Measurements from ENCODE around the gene STK35.
A peak's percentile ranks its signal among the peaks of the same experiment; 100 is the strongest.

STK35 gene

GRCh38 chr20:2108498-2108897, 6.9 kb downstream of the STK35 start:
- DNase-seq = peak; percentile 20

- peak; percentile 85 for DNase-seq
These were observed 7.4 kb downstream of the STK35 start for GRCh38 chr20:2108987-2109386.

- peak; percentile 44 for DNase-seq
These were observed 8.0 kb downstream of the STK35 start for GRCh38 chr20:2109425-2110210.

GRCh38 chr20:2112910-2113309, 11.3 kb downstream of the STK35 start:
- peak; percentile 3 for DNase-seq

GRCh38 chr20:2114127-2114959, 12.7 kb downstream of the STK35 start:
- peak; percentile 22 for DNase-seq

- peak; percentile 19 for DNase-seq
These were observed 13.5 kb downstream of the STK35 start for GRCh38 chr20:2114990-2115681.

- peak; percentile 23 for DNase-seq
These were observed 14.7 kb downstream of the STK35 start for GRCh38 chr20:2116170-2116940.

GRCh38 chr20:2118783-2119182, 17.2 kb downstream of the STK35 start:
- no peak for DNase-seq

GRCh38 chr20:2122936-2123335, 21.3 kb downstream of the STK35 start:
- DNase-seq = no peak

GRCh38 chr20:2123720-2124119, 22.1 kb downstream of the STK35 start:
- DNase-seq = no peak

GRCh38 chr20:2124564-2125213, 23.1 kb downstream of the STK35 start:
- no peak for DNase-seq

GRCh38 chr20:2125474-2126112, 24.0 kb downstream of the STK35 start:
- no peak for DNase-seq

- DNase-seq = no peak
These were observed 25.6 kb downstream of the STK35 start for GRCh38 chr20:2127238-2127637.

- no peak for DNase-seq
These were observed 26.9 kb downstream of the STK35 start for GRCh38 chr20:2128542-2128941.

GRCh38 chr20:2130062-2130591, 28.5 kb downstream of the STK35 start:
- DNase-seq = no peak

- DNase-seq = no peak
These were observed 29.1 kb downstream of the STK35 start for GRCh38 chr20:2130683-2131082.

- DNase-seq = no peak
These were observed 29.7 kb downstream of the STK35 start for GRCh38 chr20:2131366-2131765.

GRCh38 chr20:2132461-2132901, 30.9 kb downstream of the STK35 start:
- DNase-seq = peak; percentile 87

GRCh38 chr20:2133318-2134183, 31.9 kb downstream of the STK35 start:
- DNase-seq = peak; percentile 93

GRCh38 chr20:2135013-2135412, 33.4 kb downstream of the STK35 start:
- peak; percentile 76 for DNase-seq
